ENCODE measurements around the gene PTPRN2.

DNA sequence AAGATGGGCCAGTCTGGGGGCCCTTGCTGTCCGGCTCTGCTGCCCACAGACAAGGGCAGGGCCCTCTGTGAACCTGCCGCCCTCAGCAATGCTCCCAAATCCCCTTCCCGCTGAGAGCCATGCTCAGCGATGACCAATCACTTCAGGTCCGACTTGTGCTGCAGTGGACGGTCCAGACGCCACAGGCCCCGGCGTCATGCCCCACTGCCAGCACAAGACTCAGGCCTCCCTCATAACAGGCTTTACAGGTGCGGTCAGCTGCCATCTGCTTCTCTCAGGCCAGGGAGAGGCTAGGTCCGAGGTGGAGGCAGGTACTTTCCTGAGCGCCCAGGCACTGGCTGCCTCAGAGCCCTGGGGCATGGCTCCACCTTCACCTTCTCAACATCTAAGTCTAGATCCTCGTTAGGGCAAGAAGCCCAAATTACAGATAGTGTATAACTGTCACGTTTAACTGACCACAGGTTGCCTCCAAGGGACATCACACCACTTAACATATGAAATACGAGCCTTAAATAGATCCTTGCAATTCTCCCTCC is 393.2 kb downstream of the PTPRN2 start:
- no peak for TF ChIP-seq MTF1 (CRISPR knock-in tag; IDR thresholded peaks at IDR 0.05; ENCODE audit: borderline replicate concordance)
- TF ChIP-seq SIN3A (IDR thresholded peaks at IDR 0.05; ENCODE audit: borderline replicate concordance in 2 of 2, control insufficient read depth in 1 of 2, low read depth in 2 of 2, low read length in 2 of 2), result no peak
- TF ChIP-seq, protein P1, sequence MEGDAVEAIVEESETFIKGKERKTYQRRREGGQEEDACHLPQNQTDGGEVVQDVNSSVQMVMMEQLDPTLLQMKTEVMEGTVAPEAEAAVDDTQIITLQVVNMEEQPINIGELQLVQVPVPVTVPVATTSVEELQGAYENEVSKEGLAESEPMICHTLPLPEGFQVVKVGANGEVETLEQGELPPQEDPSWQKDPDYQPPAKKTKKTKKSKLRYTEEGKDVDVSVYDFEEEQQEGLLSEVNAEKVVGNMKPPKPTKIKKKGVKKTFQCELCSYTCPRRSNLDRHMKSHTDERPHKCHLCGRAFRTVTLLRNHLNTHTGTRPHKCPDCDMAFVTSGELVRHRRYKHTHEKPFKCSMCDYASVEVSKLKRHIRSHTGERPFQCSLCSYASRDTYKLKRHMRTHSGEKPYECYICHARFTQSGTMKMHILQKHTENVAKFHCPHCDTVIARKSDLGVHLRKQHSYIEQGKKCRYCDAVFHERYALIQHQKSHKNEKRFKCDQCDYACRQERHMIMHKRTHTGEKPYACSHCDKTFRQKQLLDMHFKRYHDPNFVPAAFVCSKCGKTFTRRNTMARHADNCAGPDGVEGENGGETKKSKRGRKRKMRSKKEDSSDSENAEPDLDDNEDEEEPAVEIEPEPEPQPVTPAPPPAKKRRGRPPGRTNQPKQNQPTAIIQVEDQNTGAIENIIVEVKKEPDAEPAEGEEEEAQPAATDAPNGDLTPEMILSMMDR (IDR thresholded peaks at IDR 0.05 in 2 of 3, conservative IDR thresholded peaks at IDR 0.05 in 1 of 3; ENCODE audit: insufficient read depth in 2 of 3, low read depth in 1 of 3, low read length in 3 of 3), result no peak
- TF ChIP-seq EP300 (IDR thresholded peaks at IDR 0.05; ENCODE audit: low read length), result no peak
- no peak for TF ChIP-seq SMC3 (conservative IDR thresholded peaks at IDR 0.05; ENCODE audit: insufficient read depth, low read depth, low read length)
- TF ChIP-seq POLR2A (conservative IDR thresholded peaks at IDR 0.05), result no peak
- no peak for TF ChIP-seq ZNF644 (tag; IDR thresholded peaks at IDR 0.05; ENCODE audit: low read depth)
- no peak for TF ChIP-seq ZNF217 (CRISPR knock-in tag; IDR thresholded peaks at IDR 0.05)
- TF ChIP-seq, protein P2, sequence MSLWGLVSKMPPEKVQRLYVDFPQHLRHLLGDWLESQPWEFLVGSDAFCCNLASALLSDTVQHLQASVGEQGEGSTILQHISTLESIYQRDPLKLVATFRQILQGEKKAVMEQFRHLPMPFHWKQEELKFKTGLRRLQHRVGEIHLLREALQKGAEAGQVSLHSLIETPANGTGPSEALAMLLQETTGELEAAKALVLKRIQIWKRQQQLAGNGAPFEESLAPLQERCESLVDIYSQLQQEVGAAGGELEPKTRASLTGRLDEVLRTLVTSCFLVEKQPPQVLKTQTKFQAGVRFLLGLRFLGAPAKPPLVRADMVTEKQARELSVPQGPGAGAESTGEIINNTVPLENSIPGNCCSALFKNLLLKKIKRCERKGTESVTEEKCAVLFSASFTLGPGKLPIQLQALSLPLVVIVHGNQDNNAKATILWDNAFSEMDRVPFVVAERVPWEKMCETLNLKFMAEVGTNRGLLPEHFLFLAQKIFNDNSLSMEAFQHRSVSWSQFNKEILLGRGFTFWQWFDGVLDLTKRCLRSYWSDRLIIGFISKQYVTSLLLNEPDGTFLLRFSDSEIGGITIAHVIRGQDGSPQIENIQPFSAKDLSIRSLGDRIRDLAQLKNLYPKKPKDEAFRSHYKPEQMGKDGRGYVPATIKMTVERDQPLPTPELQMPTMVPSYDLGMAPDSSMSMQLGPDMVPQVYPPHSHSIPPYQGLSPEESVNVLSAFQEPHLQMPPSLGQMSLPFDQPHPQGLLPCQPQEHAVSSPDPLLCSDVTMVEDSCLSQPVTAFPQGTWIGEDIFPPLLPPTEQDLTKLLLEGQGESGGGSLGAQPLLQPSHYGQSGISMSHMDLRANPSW (CRISPR knock-in tag; IDR thresholded peaks at IDR 0.05), result no peak
- TF ChIP-seq, protein P3, sequence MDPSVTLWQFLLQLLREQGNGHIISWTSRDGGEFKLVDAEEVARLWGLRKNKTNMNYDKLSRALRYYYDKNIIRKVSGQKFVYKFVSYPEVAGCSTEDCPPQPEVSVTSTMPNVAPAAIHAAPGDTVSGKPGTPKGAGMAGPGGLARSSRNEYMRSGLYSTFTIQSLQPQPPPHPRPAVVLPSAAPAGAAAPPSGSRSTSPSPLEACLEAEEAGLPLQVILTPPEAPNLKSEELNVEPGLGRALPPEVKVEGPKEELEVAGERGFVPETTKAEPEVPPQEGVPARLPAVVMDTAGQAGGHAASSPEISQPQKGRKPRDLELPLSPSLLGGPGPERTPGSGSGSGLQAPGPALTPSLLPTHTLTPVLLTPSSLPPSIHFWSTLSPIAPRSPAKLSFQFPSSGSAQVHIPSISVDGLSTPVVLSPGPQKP (CRISPR knock-in tag; IDR thresholded peaks at IDR 0.05), result no peak
- no peak for TF ChIP-seq RAD21 (CRISPR knock-in tag; conservative IDR thresholded peaks at IDR 0.05 in 1 of 2, IDR thresholded peaks at IDR 0.05 in 1 of 2)
- TF ChIP-seq ILK (tag; IDR thresholded peaks at IDR 0.05; ENCODE audit: borderline replicate concordance, low read depth), result no peak
- no peak for TF ChIP-seq ZNF707 (CRISPR knock-in tag; conservative IDR thresholded peaks at IDR 0.05)
